Spleen (tissue), 11 donors: ENCODE results near the gene MMP11. TPM values are rescaled to one million over a fixed set of nuclear protein-coding genes. Genes with fewer than 3 reads are reported as not detected.

Experiments used
- DNase-seq: peaks from one replicate; pipeline ENCODE4 v3.0.0-alpha.2; 2020
- H3K27ac ChIP-seq, 8 donors: fragments of 200-600 bp; sonication (generic) in 7 of 8; 1 replicate in 4 of 8; 2 replicates in 4 of 8; pipeline versions ENCODE4 v1.5.0 to v1.8.0; 2016 to 2021; ENCODE audit warnings: inconsistent platforms in 4 of 8, mild to moderate bottlenecking in 4 of 8, moderate library complexity in 1 of 8
- H3K27me3 ChIP-seq, 7 donors: fragments of 200-600 bp; sonication (generic) in 6 of 7; replicated peaks in 1 of 7; 1 replicate in 4 of 7; 2 replicates in 3 of 7; pipeline versions ENCODE4 v1.5.0 to v1.8.0; 2016 to 2021; ENCODE audit warnings: inconsistent platforms in 3 of 7, mild to moderate bottlenecking in 1 of 7
- H3K36me3 ChIP-seq, 6 donors: fragments of 200-600 bp; sonication (generic) in 5 of 6; 1 replicate in 4 of 6; 2 replicates in 2 of 6; pipeline versions ENCODE4 v1.5.0 to v1.8.0; 2016 to 2021; ENCODE audit warnings: inconsistent platforms in 2 of 6
- H3K4me1 ChIP-seq, 6 donors: fragments of 200-600 bp; sonication (generic) in 5 of 6; 1 replicate in 3 of 6; 2 replicates in 3 of 6; pipeline versions ENCODE4 v1.5.0 to v1.8.0; 2016 to 2021; ENCODE audit warnings: inconsistent platforms in 3 of 6
- H3K4me3 ChIP-seq, 8 donors: fragments of 200-600 bp; sonication (generic) in 7 of 8; 1 replicate in 4 of 8; 2 replicates in 4 of 8; pipeline versions ENCODE4 v1.5.0 to v1.8.0; 2016 to 2021; ENCODE audit warnings: inconsistent platforms in 4 of 8, mild to moderate bottlenecking in 4 of 8, moderate library complexity in 2 of 8
- H3K9me3 ChIP-seq, 8 donors: fragments of 200-600 bp; sonication (generic) in 7 of 8; 1 replicate in 4 of 8; 2 replicates in 4 of 8; pipeline versions ENCODE4 v1.5.0 to v1.8.0; 2016 to 2021; ENCODE audit warnings: inconsistent platforms in 4 of 8
- POLR2A ChIP-seq, 3 donors: fragments of 450-650 bp; IDR thresholded peaks; one replicate each; pipeline ENCODE4 v1.5.1; 2017; ENCODE audit warnings: antibody characterized with exemption in 3 of 3, mild to moderate bottlenecking in 1 of 3
- POLR2AphosphoS5 ChIP-seq, 3 donors: sonication (generic); formaldehyde crosslinking; IDR thresholded peaks; one replicate each; pipeline ENCODE4 v1.5.1; 2017; ENCODE audit warnings: antibody characterized with exemption in 3 of 3
- WGBS, 5 donors: extraction: QIAGEN DNeasy Blood & Tissue Kit in 3 of 5; methylation state at CpG; one replicate each; pipeline versions ENCODE4 v1.1.5 to v1.1.7; 2013 to 2018; 5-methylcytosine and 5-hydroxymethylcytosine counted together
- intact Hi-C: fragments of 100-400 bp; cut with DNase I; formaldehyde crosslinking; loops from one replicate; pipeline ENCODE4 v1.15.0; 2023; ENCODE audit warnings: low total_unique reads
- polyA plus RNA-seq, 3 donors: library from polyadenylated mRNA; stranded (reverse); fragments of 200-250 nt; gene quantifications; one replicate each; pipeline ENCODE4 v1.2.1, GENCODE V29; 2013
- total RNA-seq, 7 donors: library from RNA; depleted of rRNA in 3 of 7; stranded (reverse); fragments of >200 nt in 3 of 7; fragmentation: NEBNext Ultra II Directional in 4 of 7; extraction: Animal tissue kit (Norgen Biotek cat#: 25700) in 4 of 7; gene quantifications; one replicate each; pipeline versions ENCODE4 v1.1.0 to v1.2.1, GENCODE V29; 2016 to 2021
- TF ChIP-seq, protein P1 (sequence below), 11 experiments: fragments of 200-600 bp in 7 of 11; fragments of 450-650 bp in 4 of 11; sonication (generic) in 4 of 11; IDR thresholded peaks in 8 of 11; conservative IDR thresholded peaks in 3 of 11; 1 replicate in 7 of 11; 2 replicates in 4 of 11; pipeline versions ENCODE4 v1.4.0 to v1.8.0; 2016 to 2021; ENCODE audit warnings: antibody characterized with exemption in 11 of 11, inconsistent platforms in 4 of 11, mild to moderate bottlenecking in 1 of 11
- donor health status: healthy with polysubstance abuse.
- donor health status: DM: no; HTN: no; CAD: no; lungs with moderate emphysema.
- donor health status: DM: no; HTN: no; CAD: no.
- donor health status: Bipolar disorder and iron deficiency.
- donor health status: healthy.
- donor health status: DM: no; HTN: no; CAD: no.
- donor health status: DM: yes; HTN: yes; CAD: no.

MMP11 gene
- total and polyA plus RNA-seq, 10 donors: 0.66 to 11.0 (median 4.2) TPM

DNA sequence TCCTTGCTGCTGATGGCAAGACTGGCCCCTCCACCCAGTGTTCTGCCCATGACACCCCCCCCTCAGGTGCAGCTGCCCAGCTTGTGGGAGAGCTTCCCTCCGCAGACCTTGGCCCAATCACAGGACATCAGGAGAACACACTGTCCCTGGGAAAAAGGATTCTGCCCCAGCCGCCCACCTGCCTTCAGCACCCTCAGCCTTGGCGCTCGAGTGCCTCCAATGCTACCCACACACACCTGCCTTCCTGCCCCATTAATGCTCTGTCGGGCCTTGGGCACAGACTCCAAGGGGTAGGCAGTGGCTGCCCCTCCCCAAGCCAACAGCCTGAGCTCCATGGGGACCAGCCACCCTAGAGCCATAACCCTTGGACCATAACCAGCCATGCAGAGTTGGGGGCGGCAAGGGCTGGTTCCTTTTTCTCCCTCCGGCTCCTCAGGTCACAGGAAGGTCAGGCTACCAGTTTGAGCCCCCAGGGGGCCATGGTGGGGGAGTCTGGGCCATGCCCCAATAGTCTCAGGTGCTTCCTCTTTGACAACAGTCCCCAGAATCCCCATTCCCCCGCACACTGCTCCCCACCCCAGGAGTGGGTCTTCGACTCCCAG lies 20.5 kb upstream of the MMP11 start:
- Histone ChIP-seq H3K4me3 (peak overlapping the region in 7 of 8 donors; percentile 43 to 85 (median 61)), H3K9me3 (no peaks in the 10 kb centered on the region), H3K27me3 (no peaks in the 10 kb centered on the region), H3K4me1 (peaks cover 4 to 73% (median 35%) of the 10 kb centered on the region in 6 donors), H3K27ac (peak overlapping the region in 7 of 8 donors; percentile 46 to 94 (median 91)), H3K36me3 (no peaks in the 10 kb centered on the region)
- 46 to 64% (median 57%) methylated on average over 6 to 9 of the region's 9 CpGs for WGBS, 5 donors
- TF ChIP-seq POLR2A (IDR thresholded peaks at IDR 0.05) (no peak), POLR2AphosphoS5 (IDR thresholded peaks at IDR 0.05) (peak; percentile 65 to 81 (median 68))
- TF ChIP-seq, protein P1, sequence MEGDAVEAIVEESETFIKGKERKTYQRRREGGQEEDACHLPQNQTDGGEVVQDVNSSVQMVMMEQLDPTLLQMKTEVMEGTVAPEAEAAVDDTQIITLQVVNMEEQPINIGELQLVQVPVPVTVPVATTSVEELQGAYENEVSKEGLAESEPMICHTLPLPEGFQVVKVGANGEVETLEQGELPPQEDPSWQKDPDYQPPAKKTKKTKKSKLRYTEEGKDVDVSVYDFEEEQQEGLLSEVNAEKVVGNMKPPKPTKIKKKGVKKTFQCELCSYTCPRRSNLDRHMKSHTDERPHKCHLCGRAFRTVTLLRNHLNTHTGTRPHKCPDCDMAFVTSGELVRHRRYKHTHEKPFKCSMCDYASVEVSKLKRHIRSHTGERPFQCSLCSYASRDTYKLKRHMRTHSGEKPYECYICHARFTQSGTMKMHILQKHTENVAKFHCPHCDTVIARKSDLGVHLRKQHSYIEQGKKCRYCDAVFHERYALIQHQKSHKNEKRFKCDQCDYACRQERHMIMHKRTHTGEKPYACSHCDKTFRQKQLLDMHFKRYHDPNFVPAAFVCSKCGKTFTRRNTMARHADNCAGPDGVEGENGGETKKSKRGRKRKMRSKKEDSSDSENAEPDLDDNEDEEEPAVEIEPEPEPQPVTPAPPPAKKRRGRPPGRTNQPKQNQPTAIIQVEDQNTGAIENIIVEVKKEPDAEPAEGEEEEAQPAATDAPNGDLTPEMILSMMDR (IDR thresholded peaks at IDR 0.05 in 8 of 11, conservative IDR thresholded peaks at IDR 0.05 in 3 of 11): peak in 5 of 11 experiments; percentile 2 to 47 (median 24)
- DNase-seq: peak; percentile 92
- intact Hi-C loops: no loop called here

DNA sequence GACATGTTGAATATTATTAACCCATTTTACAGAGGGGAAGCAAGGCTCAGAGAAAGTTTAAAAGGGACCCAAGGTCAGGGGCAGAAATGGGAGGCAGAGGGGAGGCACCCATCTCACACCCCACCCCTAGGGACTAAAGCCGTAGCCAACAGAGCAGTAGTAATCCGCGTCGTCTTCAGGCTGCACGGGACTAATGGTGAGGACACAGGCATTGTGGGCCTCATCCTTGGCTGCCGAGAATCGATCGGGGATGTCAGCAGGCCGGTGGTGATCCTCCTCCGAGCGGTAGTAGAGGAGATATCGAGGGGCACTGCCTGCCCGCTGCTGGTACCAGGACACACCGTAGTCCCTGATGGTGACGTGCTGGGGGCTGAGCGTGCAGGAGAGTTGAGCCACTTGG lies 19.9 kb upstream of the MMP11 start:
- 58 to 94% (median 80%) methylated on average over 12 to 16 of the region's 16 CpGs for WGBS, 5 donors
- H3K27me3 ChIP-seq: no peaks in the 10 kb centered on the region
- no peaks in the 10 kb centered on the region for H3K9me3 ChIP-seq
- H3K4me1 ChIP-seq: peaks cover 4 to 77% (median 35%) of the 10 kb centered on the region in 6 donors
- H3K4me3 ChIP-seq: peak overlapping the region in 7 of 8 donors; percentile 43 to 85 (median 61)
- peak overlapping the region in 5 of 8 donors; percentile 85 to 94 (median 91) for H3K27ac ChIP-seq
- intact Hi-C loops: no loop called here
- H3K36me3 ChIP-seq: no peaks in the 10 kb centered on the region
- peak; percentile 80 for DNase-seq
- no peak for TF ChIP-seq POLR2AphosphoS5 (IDR thresholded peaks at IDR 0.05)
- TF ChIP-seq, protein P1 (IDR thresholded peaks at IDR 0.05 in 8 of 11, conservative IDR thresholded peaks at IDR 0.05 in 3 of 11): peak in 1 of 11 experiments; percentile 1

DNA sequence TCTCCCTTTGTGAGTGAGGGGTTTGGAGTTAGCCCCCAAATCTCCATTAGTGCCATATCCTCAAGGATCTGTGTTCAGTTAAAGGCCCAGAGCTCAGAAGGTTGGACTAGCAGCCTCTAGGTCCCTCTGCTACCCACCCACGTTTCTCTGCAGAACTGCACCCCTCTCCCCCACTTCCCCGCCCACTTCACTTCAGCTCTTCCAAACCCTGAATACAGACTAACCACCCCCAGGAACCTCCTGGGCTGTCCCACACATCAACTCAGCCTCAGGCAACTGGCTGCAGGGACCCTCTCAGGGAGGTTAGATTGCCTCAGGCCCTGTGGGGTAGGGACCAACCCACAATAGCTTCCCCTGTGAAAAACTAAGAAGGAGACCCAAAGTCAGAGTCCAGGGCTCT lies 19.3 kb upstream of the MMP11 start:
- Histone ChIP-seq H3K4me1 (peaks cover 4 to 72% (median 35%) of the 10 kb centered on the region in 6 donors), H3K36me3 (no peaks in the 10 kb centered on the region), H3K27me3 (no peaks in the 10 kb centered on the region), H3K9me3 (no peaks in the 10 kb centered on the region), H3K27ac (peak overlapping the region in 5 of 8 donors; percentile 85 to 94 (median 91)), H3K4me3 (peak overlapping the region in 7 of 8 donors; percentile 43 to 85 (median 61))
- intact Hi-C loops: no loop called here
- 43 to 68% (median 52%) methylated on average over 2 of the region's 2 CpGs for WGBS, 5 donors
- no peak for DNase-seq
- TF ChIP-seq POLR2AphosphoS5 (IDR thresholded peaks at IDR 0.05): no peak
- TF ChIP-seq, protein P1 (IDR thresholded peaks at IDR 0.05 in 8 of 11, conservative IDR thresholded peaks at IDR 0.05 in 3 of 11): no peak
- TF ChIP-seq POLR2A (IDR thresholded peaks at IDR 0.05): no peak

DNA sequence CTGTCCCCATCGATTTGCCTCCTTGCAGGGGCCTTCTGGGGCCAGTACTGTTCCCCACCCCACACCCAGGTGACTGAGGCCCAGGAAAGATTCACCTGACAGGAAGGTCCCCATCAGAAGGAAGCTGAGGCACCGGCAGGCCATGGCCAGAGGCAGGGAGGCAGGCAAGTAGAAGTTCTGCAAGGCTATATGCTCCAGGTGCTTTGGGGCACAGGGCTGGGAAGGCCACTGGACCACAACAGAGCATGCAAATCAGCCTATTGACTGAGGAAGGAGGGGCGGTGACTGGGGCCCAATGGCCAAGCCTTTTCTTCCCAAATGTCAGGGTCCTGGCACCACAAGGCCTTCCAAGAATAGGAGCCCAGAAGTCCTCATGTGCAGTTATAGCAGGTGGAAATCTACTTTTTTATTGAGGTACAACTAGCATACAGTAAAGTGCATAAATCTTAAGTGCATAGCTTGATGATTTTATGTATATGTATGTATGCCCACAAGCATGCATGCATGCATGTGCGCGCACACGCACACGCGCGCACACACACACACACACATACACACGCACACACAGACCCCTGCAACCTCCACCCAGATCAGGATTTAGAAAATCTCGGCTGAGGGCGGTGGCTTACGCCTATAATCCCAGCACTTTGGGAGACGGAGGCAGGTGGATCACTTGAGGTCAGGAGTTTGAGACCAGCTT lies 18.3 kb upstream of the MMP11 start, which contains the start of gene VPREB3:
VPREB3 (minus strand) TSS at position 206 of the 700 bp plus-strand sequence; CDS start at position 144, 62 bp downstream.
- peak; percentile 84 for DNase-seq
- intact Hi-C loops: no loop called here
- TF ChIP-seq POLR2AphosphoS5 (IDR thresholded peaks at IDR 0.05) (peak in 2 of 3 donors; percentile 47 to 79), POLR2A (IDR thresholded peaks at IDR 0.05) (no peak)
- H3K27me3 ChIP-seq: no peaks in the 10 kb centered on the region
- H3K9me3 ChIP-seq: no peaks in the 10 kb centered on the region
- peak within 1 kb of the TSS in 7 of 8 donors; percentile 43 to 85 (median 61) for H3K4me3 ChIP-seq
- peak within 1 kb of the TSS in 5 of 8 donors; percentile 85 to 94 (median 91) for H3K27ac ChIP-seq
- H3K4me1 ChIP-seq: peaks cover 4 to 72% (median 35%) of the 10 kb centered on the region in 6 donors
- WGBS, 5 donors: 74 to 91% (median 82%) methylated on average over 14 of the region's 14 CpGs
- H3K36me3 ChIP-seq: no peaks in the 10 kb centered on the region
